ENCODE measurements around the gene ZSCAN5B.
"Not testable (repeated sequence)": the region's sequence is repeated elsewhere in the genome, so short reads cannot be mapped to it uniquely, and the experiment has no call there.

ZSCAN5B gene

DNA sequence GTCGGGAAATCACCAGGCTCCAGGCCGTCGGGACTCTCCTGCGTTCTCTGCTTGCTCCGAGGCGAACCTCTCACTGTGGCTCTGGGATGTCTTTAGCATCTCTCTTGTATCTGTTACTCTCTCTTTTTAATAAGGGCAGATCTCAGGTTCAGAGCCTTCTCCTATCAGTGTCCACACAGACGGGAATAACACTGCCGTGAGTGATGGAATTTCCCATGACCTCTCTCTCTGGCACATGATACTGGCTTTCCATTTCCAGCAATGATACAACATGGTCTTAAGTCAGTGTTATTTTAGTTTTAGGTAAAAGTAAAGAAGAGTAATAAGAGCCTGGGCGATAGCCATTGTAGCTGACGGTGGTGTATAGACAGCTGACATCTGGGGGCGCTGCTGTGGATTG lies 47.2 kb downstream of the ZSCAN5B start:
- FAIRE-seq (no peak), DNase-seq (ENCODE audit: insufficient read length) (no peak)
- no peak for TF ChIP-seq TAF1 (IDR thresholded peaks at IDR 0.05; ENCODE audit: borderline replicate concordance, low read depth, low read length)

- no peak for FAIRE-seq
Measured at GRCh38 chr19:56149656-56150038, 47.9 kb downstream of the ZSCAN5B start.

GRCh38 chr19:56148955-56149655 lies 48.5 kb downstream of the ZSCAN5B start:
- not testable (repeated sequence) for FAIRE-seq; DNase-seq (ENCODE audit: insufficient read length)

More at GRCh38 chr19:56149656-56150038, 47.9 kb downstream of the ZSCAN5B start:
- DNase-seq (ENCODE audit: insufficient read length), result no peak
- TF ChIP-seq POLR2A (IDR thresholded peaks at IDR 0.05; ENCODE audit: low read depth, low read length), result no peak
- TF ChIP-seq POLR2AphosphoS5 (IDR thresholded peaks at IDR 0.05; ENCODE audit: low read depth, low read length), result no peak
- TF ChIP-seq TAF1 (IDR thresholded peaks at IDR 0.05; ENCODE audit: borderline replicate concordance, low read depth, low read length), result no peak

DNA sequence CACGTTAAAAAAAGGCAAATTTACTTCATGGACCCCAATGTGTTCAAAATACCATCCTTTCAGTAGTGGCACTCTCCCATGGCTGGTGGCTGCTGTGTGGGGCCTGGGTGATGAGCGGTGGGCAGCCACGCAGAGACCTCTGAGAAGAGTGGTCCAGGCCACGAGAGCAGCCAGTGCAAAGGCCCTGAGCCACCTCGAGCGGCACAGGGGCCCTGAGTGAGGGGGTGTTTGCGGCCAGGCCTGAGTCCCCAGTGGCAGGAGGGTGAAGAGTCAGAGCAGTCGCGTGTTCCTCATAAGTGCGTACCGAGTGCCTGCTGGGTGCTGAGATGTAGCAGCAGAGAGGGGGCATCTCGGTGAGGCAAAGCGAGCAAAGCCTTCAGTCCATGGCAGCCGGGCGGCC lies 49.5 kb downstream of the ZSCAN5B start:
- FAIRE-seq, result no peak

DNA sequence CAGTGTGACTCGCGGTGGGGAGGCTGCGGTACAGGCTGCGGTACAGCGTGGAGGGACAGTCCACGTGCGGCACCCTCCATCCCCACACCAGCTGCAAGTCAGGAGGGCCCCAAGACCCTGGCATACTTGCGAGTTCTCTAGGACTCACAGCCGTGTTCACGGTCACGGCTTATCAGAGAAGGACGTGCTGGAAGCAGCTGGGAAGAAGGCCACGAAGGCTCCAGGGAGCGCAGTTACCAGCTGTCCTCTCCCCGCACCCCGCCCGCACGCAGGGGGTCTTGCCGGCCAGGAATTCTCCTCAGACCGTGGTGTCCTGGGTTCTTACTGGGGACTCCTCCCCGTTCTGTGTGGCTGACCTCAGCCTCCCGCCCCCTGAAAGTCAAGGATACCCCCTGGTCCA lies 50.3 kb downstream of the ZSCAN5B start:
- DNase-seq (ENCODE audit: insufficient read length) (no peak), FAIRE-seq (no peak)
- TF ChIP-seq POLR2A (IDR thresholded peaks at IDR 0.05; ENCODE audit: low read depth, low read length) (no peak), POLR2AphosphoS5 (IDR thresholded peaks at IDR 0.05; ENCODE audit: low read depth, low read length) (no peak), TAF1 (IDR thresholded peaks at IDR 0.05; ENCODE audit: borderline replicate concordance, low read depth, low read length) (no peak)

More for the DNA sequence above, 49.5 kb downstream of the ZSCAN5B start:
- TF ChIP-seq POLR2A (IDR thresholded peaks at IDR 0.05; ENCODE audit: low read depth, low read length) (no peak), POLR2AphosphoS5 (IDR thresholded peaks at IDR 0.05; ENCODE audit: low read depth, low read length) (no peak), TAF1 (IDR thresholded peaks at IDR 0.05; ENCODE audit: borderline replicate concordance, low read depth, low read length) (no peak)
- DNase-seq (ENCODE audit: insufficient read length), result no peak

DNA sequence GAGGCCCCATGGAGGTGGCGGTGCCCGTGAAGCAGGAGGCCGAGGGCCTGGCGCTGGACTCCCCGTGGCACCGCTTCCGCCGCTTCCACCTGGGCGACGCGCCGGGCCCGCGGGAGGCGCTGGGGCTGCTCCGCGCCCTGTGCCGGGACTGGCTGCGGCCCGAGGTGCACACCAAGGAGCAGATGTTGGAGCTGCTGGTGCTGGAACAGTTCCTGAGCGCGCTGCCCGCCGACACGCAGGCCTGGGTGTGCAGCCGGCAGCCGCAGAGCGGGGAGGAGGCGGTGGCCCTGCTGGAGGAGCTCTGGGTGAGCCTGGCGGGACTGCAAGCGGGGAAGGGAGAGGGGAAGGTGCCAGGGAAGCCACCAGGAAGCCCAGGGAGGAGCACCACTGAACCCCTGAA lies 50.7 kb downstream of the ZSCAN5B start:
- TF ChIP-seq POLR2AphosphoS5 (IDR thresholded peaks at IDR 0.05; ENCODE audit: low read depth, low read length) (no peak), TAF1 (IDR thresholded peaks at IDR 0.05; ENCODE audit: borderline replicate concordance, low read depth, low read length) (no peak), POLR2A (IDR thresholded peaks at IDR 0.05; ENCODE audit: low read depth, low read length) (no peak)
- FAIRE-seq (no peak), DNase-seq (ENCODE audit: insufficient read length) (no peak)

DNA sequence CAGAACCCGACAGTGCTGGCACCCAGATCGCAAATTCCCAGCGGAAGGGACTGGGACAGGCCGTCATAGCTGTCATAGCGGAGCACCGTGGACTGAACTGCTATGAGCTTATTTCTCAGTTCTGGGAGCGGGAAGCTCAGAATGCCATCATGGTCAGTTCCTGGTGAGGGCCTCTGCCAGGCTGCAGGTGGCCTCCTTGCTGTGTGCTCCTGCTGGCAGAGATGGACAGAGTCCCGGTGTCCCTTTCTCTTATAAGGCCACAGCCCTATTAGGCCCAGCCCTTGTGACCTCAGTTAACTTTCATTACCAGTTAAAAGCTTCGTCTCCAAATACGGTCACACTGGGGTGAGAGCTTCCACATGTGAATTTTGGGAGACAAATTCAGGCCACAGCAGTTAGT lies 51.9 kb downstream of the ZSCAN5B start:
- FAIRE-seq, result no peak
- TF ChIP-seq POLR2AphosphoS5 (IDR thresholded peaks at IDR 0.05; ENCODE audit: low read depth, low read length), result no peak
- no peak for TF ChIP-seq POLR2A (IDR thresholded peaks at IDR 0.05; ENCODE audit: low read depth, low read length)
- no peak for TF ChIP-seq TAF1 (IDR thresholded peaks at IDR 0.05; ENCODE audit: borderline replicate concordance, low read depth, low read length)

GRCh38 chr19:56144831-56145230 lies 52.8 kb downstream of the ZSCAN5B start:
- DNase-seq (ENCODE audit: insufficient read length) (no peak), FAIRE-seq (no peak)
- no peak for TF ChIP-seq TAF1 (IDR thresholded peaks at IDR 0.05; ENCODE audit: borderline replicate concordance, low read depth, low read length)
- no peak for TF ChIP-seq POLR2AphosphoS5 (IDR thresholded peaks at IDR 0.05; ENCODE audit: low read depth, low read length)
- TF ChIP-seq POLR2A (IDR thresholded peaks at IDR 0.05; ENCODE audit: low read depth, low read length), result no peak

More for the DNA sequence above, 51.9 kb downstream of the ZSCAN5B start:
- no peak for DNase-seq (ENCODE audit: insufficient read length)

GRCh38 chr19:56144376-56144775 lies 53.2 kb downstream of the ZSCAN5B start:
- DNase-seq (ENCODE audit: insufficient read length) (no peak), FAIRE-seq (no peak)
- TF ChIP-seq TAF1 (IDR thresholded peaks at IDR 0.05; ENCODE audit: borderline replicate concordance, low read depth, low read length) (no peak), POLR2AphosphoS5 (IDR thresholded peaks at IDR 0.05; ENCODE audit: low read depth, low read length) (no peak), POLR2A (IDR thresholded peaks at IDR 0.05; ENCODE audit: low read depth, low read length) (no peak)

GRCh38 chr19:56142897-56143434 lies 54.6 kb downstream of the ZSCAN5B start:
- DNase-seq (ENCODE audit: insufficient read length), result no peak
- no peak for FAIRE-seq
- TF ChIP-seq POLR2A (IDR thresholded peaks at IDR 0.05; ENCODE audit: low read depth, low read length), result no peak
- TF ChIP-seq POLR2AphosphoS5 (IDR thresholded peaks at IDR 0.05; ENCODE audit: low read depth, low read length), result no peak; the same call in 1 of the 2 replicates
- TF ChIP-seq TAF1 (IDR thresholded peaks at IDR 0.05; ENCODE audit: borderline replicate concordance, low read depth, low read length), result no peak

- TF ChIP-seq TAF1 (IDR thresholded peaks at IDR 0.05; ENCODE audit: borderline replicate concordance, low read depth, low read length) (no peak), POLR2A (IDR thresholded peaks at IDR 0.05; ENCODE audit: low read depth, low read length) (no peak), POLR2AphosphoS5 (IDR thresholded peaks at IDR 0.05; ENCODE audit: low read depth, low read length) (no peak)
- DNase-seq (ENCODE audit: insufficient read length) (no peak), FAIRE-seq (peak; percentile 36)
Measured at GRCh38 chr19:56142087-56142787, 55.3 kb downstream of the ZSCAN5B start.

- peak; percentile 58 for DNase-seq (ENCODE audit: insufficient read length)
- TF ChIP-seq POLR2A (IDR thresholded peaks at IDR 0.05; ENCODE audit: low read depth, low read length) (no peak), TAF1 (IDR thresholded peaks at IDR 0.05; ENCODE audit: borderline replicate concordance, low read depth, low read length) (no peak), POLR2AphosphoS5 (IDR thresholded peaks at IDR 0.05; ENCODE audit: low read depth, low read length) (no peak)
- FAIRE-seq, result no peak
Measured at GRCh38 chr19:56141417-56141993, 56.1 kb downstream of the ZSCAN5B start.

All from GM12892 (cell line).